GM18867 (cell line): ENCODE measurements around the gene DRC3.
A peak's percentile ranks its signal among the peaks of the same experiment; 100 is the strongest.

Experiments used
- ATAC-seq: cut with Tn5 transposase; IDR thresholded peaks from one replicate; pipeline ENCODE4 v1.9.1; 2021; ENCODE audit warnings: mild to moderate bottlenecking, moderate library complexity; ENCODE audit not compliant: unreplicated experiment

Gene DRC3

GRCh38 chr17:18018411-18018921 lies 45.8 kb downstream of the DRC3 start:
- ATAC-seq = no peak

GRCh38 chr17:18019838-18020154 lies 47.1 kb downstream of the DRC3 start:
- ATAC-seq = no peak

GRCh38 chr17:18020971-18021370 lies 48.3 kb downstream of the DRC3 start:
- no peak for ATAC-seq

- no peak for ATAC-seq
These were observed 48.7 kb downstream of the DRC3 start for GRCh38 chr17:18021372-18021771.

- peak; percentile 90 for ATAC-seq
These were observed 52.7 kb downstream of the DRC3 start for GRCh38 chr17:18025241-18025944.

- peak; percentile 38 for ATAC-seq
These were observed 53.5 kb downstream of the DRC3 start for GRCh38 chr17:18025945-18026776.

- no peak for ATAC-seq
These were observed 54.6 kb downstream of the DRC3 start for GRCh38 chr17:18027280-18027679.

- ATAC-seq = no peak
These were observed 55.7 kb downstream of the DRC3 start for GRCh38 chr17:18028114-18028951.

GRCh38 chr17:18028952-18029540 lies 56.4 kb downstream of the DRC3 start:
- ATAC-seq = no peak

- ATAC-seq = no peak
These were observed 59.3 kb downstream of the DRC3 start for GRCh38 chr17:18031955-18032354.

- peak; percentile 65 for ATAC-seq
These were observed 60.9 kb downstream of the DRC3 start for GRCh38 chr17:18033442-18034099.

- ATAC-seq = no peak
These were observed 63.0 kb downstream of the DRC3 start for GRCh38 chr17:18035704-18036103.

- no peak for ATAC-seq
These were observed 64.8 kb downstream of the DRC3 start for GRCh38 chr17:18037486-18037885.

GRCh38 chr17:18038149-18038850 lies 65.6 kb downstream of the DRC3 start:
- ATAC-seq = no peak

GRCh38 chr17:18038861-18039534 lies 66.3 kb downstream of the DRC3 start, which contains the start of the genes ATPAF2 and GID4:
TSS of gene ATPAF2 (minus strand) at chr17:18039168. CDS start at chr17:18039013, 155 bp downstream.
TSS of gene GID4 (plus strand) at chr17:18039408. CDS start at chr17:18039465, 57 bp downstream.
- ATAC-seq = peak; percentile 90

- peak; percentile 33 for ATAC-seq
These were observed 67.0 kb downstream of the DRC3 start for GRCh38 chr17:18039535-18040260.

- no peak for ATAC-seq
These were observed 67.7 kb downstream of the DRC3 start for GRCh38 chr17:18040261-18040858.

- ATAC-seq = no peak
These were observed 69.1 kb downstream of the DRC3 start for GRCh38 chr17:18041776-18042175.
